NCI-H1092 (cell line): Measurements from ENCODE around the gene PLXNA2.

Experiments used
- DNase-seq: peaks from one replicate; lab custom pipeline; 2025; lab: John Stamatoyannopoulos, UW

PLXNA2 gene

DNA sequence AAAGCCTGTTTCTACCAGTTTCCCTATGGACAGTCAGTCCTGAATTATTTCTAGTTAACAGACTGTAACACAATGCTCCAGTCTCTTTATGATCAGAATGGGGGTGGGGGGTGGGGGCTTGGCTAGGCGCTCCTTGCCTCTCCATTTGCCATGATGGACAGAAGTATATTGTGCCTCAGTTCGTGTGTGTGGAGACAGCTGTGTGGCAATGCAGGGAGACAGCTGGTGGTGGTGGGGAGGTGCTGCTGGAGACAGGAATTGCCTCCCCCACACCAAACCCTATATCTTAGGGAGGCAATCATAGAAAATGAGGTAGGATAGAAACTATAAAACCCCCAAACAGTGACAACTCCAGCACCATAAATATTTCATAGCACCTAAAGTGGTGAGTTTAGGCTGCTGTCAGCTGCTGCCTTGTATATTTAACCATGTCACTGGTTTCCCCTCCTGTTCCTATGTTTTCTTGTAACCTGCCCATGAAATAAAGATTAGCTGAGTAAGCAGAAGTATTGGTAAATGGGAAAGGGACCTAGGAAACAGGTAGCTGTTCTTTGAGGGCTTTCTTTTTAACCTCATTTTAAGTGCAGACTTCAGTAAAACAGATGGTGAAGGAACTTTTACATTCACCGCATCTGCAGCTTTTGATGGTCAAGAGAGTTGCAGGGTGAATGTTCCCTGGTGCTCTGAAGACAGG, 3.4 kb downstream of the PLXNA2 start:
- no peak for DNase-seq

DNA sequence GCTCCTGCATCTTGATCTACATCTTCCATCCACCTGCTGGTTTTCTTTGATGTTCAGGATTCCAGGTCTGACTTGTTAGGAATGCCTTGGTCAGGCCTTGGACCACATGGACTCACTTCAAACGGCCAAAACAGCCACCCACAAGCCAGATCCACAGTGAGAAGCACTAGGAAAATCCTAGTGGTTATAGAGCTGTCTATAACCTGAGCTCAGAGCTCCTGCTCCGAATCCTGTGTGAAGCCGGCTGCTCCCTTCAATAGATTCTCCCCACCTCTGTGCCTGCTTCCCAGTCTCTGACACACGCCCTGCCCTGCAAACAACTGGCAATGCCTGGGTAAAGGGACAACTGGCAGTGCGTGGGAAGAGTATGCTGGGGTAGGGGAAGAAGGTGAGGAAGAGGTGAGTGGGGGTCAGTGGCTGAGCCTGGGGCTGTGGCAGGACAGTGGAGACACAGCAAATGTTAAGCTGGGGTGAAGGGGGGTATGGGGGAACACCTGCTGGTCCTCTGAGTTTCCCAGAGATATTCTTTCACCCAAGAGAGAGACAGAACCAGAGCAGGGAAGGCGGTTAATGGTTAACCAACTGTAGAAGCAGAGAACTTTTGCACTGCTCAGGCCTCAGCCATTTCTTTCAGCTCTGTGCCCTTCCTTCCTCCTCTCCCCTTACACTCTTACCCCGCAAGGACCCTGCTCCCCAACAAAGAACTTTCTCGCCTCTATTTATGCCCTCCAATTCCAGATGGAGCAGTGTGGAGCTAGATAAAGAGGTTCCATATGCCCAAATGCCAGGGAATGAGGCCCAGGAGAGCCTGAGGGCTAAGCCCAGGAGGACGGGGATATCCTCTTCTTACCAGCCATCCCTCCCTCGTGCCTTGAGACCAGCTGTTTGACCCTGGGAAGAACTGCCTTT, 4.5 kb downstream of the PLXNA2 start:
- DNase-seq, result no peak

DNA sequence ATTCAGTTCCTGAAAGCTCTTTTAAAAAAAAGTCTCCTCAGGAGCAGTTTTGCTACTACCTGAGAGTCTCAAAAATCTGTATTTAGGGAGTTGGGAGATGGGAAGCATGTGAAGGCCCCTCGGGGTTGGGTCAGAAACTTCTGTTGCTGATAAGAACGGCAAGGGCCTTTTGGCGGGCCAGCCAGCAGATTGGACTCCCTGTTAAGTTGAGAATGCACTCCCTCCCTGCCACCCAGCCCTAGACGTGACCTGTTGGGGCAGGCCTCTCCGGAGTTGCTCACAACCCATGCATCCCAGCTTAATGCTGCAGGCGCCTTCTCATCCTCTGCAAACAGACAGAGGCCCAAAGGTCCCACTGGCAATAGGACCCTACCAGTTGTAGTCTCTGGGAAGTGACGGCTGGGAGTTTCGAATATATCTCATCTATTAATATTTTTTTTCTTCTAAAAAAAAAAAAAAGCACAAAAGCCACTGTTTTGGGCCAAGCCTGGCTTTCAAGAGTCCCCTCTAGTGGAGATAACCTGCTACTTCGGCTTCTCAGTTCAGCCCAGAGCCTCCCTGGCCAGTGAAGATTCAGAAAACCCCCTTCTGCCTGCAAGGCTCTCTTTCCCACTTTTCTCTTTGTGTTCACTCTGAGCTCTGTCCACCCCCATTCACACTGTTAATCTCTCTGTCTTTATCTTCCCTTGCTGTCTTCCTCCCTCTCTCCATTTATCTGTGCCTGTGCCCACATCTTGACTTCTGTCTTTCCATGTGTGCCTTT, 5.3 kb downstream of the PLXNA2 start:
- DNase-seq, result no peak

DNA sequence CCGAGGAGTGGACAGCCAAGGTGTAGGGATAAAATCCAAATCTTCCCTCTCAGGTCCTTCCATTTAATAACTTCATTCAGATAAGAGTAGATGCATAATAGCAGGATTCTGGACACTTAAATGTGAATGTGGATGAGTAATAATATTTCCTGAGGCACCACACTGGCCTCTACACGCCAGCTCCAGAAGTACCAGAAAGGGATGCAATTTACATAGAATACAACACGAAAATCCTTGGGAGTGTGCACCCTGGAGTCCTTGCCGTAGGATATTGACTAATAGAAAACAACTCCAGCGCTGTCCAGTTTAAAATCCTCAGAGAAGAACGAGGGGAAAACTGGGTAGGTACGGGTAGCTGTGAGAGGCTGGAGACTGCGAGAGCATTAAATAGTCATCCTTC, 6.9 kb downstream of the PLXNA2 start:
- DNase-seq, result no peak

DNA sequence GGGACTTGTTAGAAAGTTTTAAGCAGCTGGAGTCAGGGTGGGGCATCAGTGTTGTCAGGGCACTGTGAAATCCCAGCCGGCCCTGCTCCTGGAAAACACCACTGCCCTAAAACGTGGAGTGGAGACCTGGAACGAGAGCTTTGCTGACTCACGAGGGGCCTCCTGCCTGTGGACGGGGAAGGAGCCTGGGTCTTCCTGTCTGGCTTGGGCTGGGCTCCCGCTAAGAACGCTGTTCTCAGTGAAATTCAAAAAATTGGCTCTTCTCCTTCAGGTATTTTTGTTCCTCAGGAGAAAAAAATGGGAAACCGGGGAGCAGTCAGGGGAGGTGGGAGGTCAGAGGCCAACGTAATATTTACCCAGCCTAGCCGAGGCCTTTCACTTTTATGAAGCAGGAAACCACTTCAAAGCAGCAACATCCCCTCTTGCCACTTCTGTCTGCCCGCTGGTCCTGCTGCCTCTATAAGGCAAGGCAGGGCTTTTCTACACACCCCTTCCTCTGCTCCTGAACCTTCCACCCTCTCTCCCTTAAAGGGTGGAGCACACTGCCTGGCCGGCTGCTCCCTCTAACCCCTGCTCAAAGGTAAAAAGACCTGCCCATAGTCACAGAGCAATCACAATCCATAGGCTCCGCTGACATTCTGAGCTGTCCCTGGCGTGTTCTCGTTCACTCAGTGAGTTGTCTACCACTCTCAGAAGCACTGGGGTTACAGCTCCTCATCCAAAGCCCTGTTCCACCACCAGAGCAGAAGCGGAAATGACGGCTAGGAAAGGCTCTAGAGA, 8.0 kb downstream of the PLXNA2 start:
- no peak for DNase-seq

DNA sequence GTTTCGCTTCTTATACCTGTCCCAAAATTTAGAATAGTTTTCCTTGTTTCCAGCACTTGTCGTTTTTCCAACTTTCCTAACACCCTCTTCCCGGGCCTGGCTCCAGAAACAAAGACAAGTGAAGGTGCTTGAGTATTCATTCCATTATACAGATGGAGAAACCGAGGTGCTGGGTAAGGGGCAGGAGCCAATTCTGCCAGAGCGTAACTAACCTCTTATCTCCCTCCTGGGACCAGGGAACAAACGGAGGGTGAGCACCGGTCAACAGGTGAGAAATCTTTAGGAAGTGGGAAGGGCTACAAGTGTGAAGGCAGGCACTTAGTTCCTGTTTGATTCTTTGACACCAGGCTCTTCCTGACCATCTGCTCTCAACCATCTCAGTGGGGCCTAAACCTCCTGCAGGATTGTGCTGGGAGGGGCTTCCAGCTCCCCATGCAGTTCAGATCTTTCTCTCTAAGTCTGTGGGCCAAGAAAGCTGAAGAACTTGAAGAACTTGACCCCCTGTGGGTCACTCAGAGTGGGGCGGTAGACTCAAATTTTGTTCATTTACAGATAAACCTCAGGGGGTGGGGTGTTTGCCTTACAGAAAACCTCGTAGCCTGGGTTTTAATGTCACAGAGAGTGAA, 8.7 kb downstream of the PLXNA2 start:
- no peak for DNase-seq

DNA sequence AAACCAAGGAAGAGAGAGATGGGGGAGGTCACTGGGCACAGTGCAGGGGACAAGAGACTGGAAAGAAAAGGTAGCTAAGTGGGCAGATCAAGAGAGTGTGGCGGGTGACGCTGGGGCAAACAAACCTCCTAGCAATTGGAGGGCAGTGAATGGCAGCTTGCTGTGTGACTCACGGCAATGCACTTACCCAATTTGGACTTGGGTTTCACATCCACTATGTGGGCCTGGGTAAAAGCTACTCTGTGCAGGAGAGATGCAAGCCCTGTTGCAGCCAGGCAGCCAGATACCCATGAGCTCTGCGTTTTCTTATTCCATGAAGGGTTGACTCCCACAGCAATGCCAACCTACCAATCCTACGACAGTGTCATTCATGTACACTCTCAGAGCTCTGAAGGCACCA, 9.5 kb downstream of the PLXNA2 start:
- no peak for DNase-seq

DNA sequence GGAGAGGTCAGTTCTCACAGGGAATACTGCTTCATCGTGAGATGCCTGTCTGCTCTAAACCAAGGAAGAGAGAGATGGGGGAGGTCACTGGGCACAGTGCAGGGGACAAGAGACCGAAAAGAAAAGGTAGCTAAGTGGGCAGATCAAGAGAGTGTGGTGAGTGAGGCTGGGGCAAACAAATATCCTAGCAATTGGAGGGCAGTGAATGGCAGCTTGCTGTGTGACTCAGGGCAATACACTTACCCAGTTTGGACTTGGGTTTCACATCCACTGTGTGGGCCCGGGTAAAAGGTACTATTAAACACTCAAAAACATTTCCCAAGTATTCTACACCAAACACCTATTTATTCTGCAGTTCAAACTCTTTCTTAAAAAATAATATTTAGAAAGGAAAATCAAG, 10.2 kb downstream of the PLXNA2 start:
- no peak for DNase-seq

DNA sequence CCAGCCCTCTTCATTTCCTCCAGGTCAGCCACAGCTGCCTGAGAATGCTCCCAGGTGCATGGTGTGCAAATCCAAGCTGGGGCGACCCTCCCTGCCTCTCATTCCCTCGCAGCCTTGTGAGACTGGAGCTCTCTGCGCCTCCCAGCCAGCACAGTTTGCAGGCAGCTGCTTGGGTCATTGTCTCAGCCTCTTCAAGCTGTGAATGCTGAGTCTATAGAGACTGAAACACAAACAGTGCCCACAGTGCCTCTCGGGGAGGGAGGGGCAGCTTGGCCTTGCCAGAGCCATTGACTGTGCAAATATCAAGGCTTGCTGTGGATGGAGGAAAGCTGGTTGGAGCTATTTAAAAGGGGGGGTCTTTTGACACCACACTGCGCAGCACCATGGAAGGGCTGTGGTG, 10.6 kb downstream of the PLXNA2 start:
- peak; percentile 99 for DNase-seq

DNA sequence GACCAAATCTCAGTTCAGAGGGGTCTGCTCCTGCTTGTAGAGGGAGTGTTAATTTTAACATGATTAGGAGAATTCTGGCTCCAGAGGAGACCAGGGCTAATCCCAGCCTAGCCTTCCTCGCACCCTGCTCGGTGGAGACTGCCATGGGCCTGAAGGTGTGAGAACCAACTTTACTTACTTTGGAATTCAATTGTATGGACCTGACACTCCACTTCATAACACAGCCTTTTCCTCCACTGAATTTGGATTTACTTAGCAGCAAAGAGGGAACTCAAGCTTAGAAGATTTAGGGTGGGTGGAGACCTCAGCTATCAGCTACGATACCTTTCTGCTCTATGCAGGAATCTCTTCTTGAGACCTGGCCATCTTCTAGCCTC, 11.5 kb downstream of the PLXNA2 start:
- no peak for DNase-seq

DNA sequence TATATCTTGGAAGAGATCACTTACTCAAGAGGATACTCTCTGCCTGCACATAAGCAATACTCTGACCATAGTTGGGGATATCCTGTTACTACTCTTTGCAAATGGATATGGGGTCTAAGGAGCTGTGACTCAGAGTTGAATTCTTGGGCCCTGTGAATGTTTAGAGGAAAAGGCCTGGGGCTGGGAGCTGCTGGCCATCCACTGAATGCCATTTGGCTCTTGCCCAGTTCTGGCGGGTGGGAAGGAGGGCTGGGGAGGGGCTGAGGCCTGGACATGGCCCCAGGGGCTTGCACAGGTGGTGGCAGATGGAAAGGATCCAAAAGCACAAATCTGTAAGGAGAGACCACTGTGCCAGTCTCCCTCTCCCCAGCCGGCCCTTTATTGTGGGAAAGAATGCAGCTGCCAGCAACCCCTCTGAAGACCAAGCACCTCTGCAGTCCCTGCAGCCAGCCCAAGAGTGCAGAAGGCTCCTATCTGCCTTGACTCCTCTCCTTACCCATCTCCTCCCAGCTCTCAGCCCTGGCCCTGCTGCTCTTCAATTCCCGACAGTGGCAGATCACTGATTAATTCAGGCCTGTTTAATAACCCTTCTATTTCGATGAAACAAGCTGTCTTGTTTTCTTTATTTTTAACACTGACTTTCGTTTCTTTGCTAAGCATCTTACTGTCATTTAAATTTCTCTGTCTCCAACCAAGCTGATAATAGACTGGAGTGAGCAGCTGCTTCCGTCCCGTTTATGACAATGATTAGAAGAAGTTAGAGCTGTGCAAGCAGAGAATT, 12.1 kb downstream of the PLXNA2 start:
- peak; percentile 56 for DNase-seq

DNA sequence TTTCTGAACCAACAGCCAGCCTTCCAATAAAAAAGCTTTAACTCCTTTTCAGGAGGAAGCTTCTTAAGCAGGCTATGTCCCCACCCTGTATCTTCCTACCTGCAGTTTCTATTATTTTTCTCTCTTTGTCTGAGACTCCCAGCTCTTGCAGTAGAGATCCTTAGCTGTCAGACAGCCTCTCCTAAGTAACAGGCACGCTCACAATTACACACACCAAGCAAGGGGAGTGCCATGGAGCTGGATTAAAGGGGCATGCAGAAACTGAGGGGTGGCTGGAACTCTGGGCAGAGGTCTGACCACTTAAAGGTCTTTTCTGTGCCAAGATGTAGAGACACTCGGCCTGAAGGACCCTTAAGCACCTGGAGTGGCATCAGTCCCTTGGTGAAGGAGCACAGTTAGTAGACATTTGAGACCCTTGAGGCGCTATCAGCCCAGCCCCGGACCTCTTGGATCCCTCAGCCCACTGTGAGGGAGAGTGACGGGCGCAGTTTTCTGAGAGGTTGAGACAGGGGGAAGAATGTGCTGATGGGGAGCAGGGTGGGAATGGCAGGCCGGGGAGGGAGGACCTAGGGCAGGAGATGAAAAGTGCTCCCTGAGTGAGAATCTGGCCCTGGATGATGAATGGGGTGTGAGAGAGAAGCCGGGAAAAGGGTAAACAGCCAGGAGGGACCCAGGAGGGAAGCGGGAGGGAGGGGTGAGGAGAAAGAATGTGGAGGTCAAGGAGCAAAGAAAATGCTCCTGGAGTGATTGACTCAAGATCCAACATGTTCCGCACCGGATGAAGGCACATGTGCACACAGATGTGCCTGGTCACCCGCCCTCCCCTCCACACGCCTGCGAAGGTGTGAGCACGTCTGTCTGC, 13.3 kb downstream of the PLXNA2 start:
- DNase-seq, result no peak

DNA sequence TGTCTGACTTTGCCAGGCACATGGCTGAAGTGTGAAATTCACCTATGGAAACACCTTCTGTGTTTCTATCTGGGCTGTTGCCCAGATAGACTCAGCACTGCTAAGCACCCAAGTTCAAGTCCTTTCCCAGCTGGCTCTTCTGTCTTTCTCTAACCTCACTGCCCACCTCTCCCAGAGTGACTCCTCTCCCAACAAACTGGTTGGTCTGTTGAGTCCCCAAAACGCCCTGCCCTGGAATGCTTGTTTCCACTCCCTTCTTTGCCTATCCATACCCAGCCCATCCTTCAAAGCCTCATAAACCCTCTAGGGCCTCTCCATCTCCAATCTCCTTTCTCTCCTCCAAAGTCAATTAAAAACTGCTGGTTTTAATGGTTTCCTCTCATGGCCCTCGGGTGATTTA, 15.6 kb downstream of the PLXNA2 start:
- no peak for DNase-seq

DNA sequence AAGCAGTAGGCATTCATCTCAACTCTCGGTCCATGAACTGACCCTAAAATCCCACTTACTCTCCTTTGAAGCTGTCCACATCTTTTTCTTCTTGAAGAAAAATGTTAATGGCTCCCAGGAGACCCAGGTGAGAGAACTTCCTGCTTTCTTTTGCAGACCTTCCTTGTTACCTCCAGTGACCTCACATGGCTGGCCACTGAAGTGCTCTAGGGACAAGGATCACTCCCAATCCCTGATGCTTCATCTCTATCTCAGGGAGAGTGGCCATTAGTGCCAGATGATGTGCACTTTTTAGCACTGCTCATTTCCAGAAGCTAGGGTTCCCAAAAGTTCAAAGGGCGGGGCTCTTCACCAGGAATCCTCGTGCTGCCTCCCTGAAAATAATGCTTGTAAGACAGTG, 16.2 kb downstream of the PLXNA2 start:
- DNase-seq, result no peak

DNA sequence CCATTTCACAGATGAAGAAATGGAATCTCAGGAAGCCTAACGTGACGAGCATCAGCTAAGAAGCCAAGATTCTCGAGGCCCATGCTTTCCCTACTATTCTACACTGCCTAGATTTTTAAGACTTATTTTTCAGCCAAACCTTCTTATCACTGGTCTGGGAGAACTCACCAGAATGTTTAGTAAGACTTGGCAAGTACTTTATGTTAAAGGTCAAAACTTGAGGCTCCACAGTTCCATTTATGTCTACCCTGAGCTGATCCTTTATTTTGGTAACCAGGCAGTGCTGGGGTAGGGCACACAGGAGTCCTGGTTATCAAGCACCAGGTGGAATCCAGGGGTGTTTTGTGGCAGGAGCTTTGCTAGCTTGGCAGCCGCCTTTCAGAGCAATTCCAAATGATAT, 16.8 kb downstream of the PLXNA2 start:
- no peak for DNase-seq

DNA sequence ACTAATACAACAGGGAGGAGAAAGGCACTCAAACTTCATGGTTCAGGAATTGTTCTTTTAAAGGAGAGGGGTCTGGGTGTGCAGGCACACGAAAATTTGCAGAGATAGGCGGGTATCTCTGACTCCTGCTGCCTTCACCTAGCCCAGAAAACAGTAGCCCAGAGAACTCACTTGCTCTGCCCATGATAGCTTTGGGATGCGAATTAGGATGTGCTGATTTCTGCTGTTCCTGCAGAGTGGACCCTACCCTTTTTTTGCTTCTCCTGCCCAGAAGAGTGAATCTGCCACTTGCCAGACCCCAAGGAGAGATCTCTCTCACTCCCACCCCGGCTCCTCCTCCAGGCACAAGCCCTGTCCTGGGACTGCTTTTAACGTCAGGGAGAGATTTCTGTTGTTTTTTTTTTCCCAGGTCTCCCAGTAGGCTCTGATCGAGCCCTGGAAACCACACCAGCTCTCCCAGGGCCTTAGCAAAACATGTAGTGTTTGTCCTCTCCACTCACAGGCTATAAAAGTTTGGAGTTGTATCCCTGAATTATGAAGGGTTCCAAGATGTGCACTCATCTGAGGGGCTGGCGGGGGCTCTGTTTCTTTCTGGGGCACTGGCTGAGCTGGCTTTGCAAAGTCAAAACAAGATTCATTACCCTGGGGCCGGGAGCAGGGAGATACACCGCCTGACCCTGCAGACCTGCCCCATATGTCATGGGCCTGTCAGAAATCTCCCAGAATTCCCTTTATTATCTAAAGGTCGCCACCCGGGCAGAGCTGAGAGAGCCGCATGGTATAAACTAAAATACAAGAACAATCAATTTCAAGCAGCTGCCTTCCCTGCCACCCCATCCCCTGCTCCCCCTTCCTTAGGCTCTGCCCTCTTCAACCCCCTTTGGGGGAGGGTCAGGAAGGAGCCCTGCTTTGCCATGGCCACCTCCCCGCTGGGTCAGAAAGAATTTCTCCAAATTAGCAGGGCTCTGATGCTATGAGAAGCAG, 17.9 kb downstream of the PLXNA2 start:
- DNase-seq, result no peak

DNA sequence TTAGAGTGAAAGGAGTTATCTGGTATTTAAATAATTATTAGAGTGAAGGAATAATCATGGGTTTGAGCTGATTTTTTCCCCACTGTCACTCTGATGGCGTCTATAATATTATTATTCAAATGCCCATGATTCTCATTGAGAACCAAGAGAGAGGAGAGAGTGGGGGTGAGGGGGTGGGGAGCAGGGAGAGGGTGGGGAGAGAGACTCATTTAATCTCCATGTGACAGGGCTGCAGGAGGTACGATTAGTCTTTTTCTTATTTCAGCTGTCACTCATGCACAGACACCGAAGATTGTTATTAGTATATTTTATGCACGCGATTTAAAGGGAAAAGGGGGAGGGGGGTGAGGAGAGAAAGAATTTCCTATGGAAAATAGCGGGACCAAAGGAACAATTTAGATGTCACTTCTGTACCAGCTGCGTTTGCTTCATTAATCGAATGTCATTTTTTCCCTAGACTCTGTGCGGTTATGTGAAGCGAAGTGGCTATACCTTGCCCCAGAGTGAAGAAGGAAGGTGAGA, 19.9 kb downstream of the PLXNA2 start:
- DNase-seq, result no peak

DNA sequence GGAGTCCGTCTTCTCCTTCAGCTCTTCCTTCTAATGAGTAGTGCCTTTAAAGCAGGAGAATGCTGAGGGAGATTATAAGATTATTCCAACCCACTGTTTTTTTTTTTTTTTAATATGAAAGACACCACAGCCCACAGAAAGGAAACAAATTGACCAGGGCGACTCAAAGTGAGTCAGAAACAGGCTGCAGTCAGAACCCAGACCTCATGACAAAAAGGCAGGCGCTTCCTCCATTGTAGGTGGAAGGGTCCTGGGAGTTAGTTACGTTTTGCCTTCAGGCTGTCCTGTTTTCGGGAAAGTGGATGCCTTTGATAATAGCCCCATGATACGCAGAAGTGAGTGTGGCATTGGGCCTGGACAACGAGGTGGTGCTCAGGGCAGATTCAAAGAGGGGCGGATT, 21.0 kb downstream of the PLXNA2 start:
- DNase-seq, result no peak
